ENCODE results near the gene CD300LF. TPM values are rescaled to one million over a fixed set of nuclear protein-coding genes. Genes with fewer than 3 reads are reported as not detected.
A peak's percentile ranks its signal among the peaks of the same experiment; 100 is the strongest.

CD300LF gene
- total and polyA plus RNA-seq, 9 of the 15 experiments (the other 6 are each of a cell fraction or from before 2014, with no cell fraction given) = not detected

DNA sequence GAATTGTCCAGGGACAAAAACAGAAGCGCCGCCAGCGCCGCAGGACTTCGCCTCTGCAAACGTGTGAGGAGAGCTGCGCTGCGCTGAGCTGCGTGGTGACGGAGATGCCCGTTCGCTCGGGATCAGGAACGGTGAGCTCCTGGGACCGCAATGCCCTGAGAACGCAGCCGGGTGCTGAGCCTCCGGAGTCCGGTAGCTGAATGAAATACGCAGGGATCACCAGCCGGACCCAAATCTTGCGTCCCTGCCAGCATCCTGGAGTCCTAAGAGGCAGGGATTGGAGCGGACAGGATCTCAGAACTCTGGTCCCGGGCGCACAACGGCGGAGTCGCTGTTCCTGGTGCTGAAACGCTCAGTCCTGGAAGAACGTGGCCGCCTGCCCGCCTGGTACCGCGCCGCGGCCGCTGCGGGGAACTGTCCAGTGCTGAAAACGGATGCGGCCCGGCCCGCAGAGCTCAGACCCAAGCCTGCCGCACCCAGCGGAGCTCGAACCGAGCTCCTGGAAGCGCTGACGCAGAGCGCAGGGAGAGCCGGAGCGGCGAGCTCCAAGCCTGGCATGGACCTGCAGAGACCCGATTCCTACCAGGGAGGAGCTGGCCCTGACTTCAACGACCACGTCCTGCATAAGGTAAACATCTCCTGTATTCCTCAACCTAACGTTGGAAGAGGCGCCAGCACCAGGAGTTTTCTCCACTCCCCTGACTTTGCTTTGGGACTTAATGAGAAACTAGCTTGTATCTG lies 41.5 kb downstream of the CD300LF start (continued):
- TF ChIP-seq, protein P1, sequence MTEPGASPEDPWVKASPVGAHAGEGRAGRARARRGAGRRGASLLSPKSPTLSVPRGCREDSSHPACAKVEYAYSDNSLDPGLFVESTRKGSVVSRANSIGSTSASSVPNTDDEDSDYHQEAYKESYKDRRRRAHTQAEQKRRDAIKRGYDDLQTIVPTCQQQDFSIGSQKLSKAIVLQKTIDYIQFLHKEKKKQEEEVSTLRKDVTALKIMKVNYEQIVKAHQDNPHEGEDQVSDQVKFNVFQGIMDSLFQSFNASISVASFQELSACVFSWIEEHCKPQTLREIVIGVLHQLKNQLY (CRISPR knock-in tag; conservative IDR thresholded peaks at IDR 0.05) = peak in 1 of 2 experiments; percentile 77; a peak in 1 of 4 replicates
- TF ChIP-seq NCOA1 (IDR thresholded peaks at IDR 0.05; ENCODE audit: low read depth) (peak; percentile 95), ZNF551 (CRISPR knock-in tag; IDR thresholded peaks at IDR 0.05) (no peak), THRAP3 (IDR thresholded peaks at IDR 0.05; ENCODE audit: borderline replicate concordance) (no peak), ZNF23 (CRISPR knock-in tag; IDR thresholded peaks at IDR 0.05) (no peak), MXI1 (IDR thresholded peaks at IDR 0.05; ENCODE audit: low read depth, low read length) (peak; percentile 95), HOXB6 (CRISPR knock-in tag; IDR thresholded peaks at IDR 0.05; ENCODE audit: borderline replicate concordance) (no peak), SAFB (IDR thresholded peaks at IDR 0.05; ENCODE audit: borderline replicate concordance, low read depth, low read length) (no peak), TEAD4 (IDR thresholded peaks at IDR 0.05; ENCODE audit: low read length) (no peak), TEAD4 (CRISPR knock-in tag; IDR thresholded peaks at IDR 0.05; ENCODE audit: borderline replicate concordance) (peak; percentile 91), POLR2AphosphoS5 (IDR thresholded peaks at IDR 0.05; ENCODE audit: control insufficient read depth, insufficient read depth, low read depth, low read length) (no peak), LEF1 (IDR thresholded peaks at IDR 0.05) (no peak)
- TF ChIP-seq, protein P2, sequence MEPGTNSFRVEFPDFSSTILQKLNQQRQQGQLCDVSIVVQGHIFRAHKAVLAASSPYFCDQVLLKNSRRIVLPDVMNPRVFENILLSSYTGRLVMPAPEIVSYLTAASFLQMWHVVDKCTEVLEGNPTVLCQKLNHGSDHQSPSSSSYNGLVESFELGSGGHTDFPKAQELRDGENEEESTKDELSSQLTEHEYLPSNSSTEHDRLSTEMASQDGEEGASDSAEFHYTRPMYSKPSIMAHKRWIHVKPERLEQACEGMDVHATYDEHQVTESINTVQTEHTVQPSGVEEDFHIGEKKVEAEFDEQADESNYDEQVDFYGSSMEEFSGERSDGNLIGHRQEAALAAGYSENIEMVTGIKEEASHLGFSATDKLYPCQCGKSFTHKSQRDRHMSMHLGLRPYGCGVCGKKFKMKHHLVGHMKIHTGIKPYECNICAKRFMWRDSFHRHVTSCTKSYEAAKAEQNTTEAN (CRISPR knock-in tag; IDR thresholded peaks at IDR 0.05) = 0 out of 2 replicates have a peak, but pooled peaks have one; percentile 79
- TF ChIP-seq, protein P3, sequence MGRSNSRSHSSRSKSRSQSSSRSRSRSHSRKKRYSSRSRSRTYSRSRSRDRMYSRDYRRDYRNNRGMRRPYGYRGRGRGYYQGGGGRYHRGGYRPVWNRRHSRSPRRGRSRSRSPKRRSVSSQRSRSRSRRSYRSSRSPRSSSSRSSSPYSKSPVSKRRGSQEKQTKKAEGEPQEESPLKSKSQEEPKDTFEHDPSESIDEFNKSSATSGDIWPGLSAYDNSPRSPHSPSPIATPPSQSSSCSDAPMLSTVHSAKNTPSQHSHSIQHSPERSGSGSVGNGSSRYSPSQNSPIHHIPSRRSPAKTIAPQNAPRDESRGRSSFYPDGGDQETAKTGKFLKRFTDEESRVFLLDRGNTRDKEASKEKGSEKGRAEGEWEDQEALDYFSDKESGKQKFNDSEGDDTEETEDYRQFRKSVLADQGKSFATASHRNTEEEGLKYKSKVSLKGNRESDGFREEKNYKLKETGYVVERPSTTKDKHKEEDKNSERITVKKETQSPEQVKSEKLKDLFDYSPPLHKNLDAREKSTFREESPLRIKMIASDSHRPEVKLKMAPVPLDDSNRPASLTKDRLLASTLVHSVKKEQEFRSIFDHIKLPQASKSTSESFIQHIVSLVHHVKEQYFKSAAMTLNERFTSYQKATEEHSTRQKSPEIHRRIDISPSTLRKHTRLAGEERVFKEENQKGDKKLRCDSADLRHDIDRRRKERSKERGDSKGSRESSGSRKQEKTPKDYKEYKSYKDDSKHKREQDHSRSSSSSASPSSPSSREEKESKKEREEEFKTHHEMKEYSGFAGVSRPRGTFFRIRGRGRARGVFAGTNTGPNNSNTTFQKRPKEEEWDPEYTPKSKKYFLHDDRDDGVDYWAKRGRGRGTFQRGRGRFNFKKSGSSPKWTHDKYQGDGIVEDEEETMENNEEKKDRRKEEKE (IDR thresholded peaks at IDR 0.05; ENCODE audit: borderline replicate concordance in 1 of 2, control insufficient read depth in 1 of 2, low read depth in 2 of 2, low read length in 1 of 2) = no peak
- TF ChIP-seq, protein P4, sequence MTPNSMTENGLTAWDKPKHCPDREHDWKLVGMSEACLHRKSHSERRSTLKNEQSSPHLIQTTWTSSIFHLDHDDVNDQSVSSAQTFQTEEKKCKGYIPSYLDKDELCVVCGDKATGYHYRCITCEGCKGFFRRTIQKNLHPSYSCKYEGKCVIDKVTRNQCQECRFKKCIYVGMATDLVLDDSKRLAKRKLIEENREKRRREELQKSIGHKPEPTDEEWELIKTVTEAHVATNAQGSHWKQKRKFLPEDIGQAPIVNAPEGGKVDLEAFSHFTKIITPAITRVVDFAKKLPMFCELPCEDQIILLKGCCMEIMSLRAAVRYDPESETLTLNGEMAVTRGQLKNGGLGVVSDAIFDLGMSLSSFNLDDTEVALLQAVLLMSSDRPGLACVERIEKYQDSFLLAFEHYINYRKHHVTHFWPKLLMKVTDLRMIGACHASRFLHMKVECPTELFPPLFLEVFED (CRISPR knock-in tag; conservative IDR thresholded peaks at IDR 0.05) = no peak
- TF ChIP-seq, protein P5, sequence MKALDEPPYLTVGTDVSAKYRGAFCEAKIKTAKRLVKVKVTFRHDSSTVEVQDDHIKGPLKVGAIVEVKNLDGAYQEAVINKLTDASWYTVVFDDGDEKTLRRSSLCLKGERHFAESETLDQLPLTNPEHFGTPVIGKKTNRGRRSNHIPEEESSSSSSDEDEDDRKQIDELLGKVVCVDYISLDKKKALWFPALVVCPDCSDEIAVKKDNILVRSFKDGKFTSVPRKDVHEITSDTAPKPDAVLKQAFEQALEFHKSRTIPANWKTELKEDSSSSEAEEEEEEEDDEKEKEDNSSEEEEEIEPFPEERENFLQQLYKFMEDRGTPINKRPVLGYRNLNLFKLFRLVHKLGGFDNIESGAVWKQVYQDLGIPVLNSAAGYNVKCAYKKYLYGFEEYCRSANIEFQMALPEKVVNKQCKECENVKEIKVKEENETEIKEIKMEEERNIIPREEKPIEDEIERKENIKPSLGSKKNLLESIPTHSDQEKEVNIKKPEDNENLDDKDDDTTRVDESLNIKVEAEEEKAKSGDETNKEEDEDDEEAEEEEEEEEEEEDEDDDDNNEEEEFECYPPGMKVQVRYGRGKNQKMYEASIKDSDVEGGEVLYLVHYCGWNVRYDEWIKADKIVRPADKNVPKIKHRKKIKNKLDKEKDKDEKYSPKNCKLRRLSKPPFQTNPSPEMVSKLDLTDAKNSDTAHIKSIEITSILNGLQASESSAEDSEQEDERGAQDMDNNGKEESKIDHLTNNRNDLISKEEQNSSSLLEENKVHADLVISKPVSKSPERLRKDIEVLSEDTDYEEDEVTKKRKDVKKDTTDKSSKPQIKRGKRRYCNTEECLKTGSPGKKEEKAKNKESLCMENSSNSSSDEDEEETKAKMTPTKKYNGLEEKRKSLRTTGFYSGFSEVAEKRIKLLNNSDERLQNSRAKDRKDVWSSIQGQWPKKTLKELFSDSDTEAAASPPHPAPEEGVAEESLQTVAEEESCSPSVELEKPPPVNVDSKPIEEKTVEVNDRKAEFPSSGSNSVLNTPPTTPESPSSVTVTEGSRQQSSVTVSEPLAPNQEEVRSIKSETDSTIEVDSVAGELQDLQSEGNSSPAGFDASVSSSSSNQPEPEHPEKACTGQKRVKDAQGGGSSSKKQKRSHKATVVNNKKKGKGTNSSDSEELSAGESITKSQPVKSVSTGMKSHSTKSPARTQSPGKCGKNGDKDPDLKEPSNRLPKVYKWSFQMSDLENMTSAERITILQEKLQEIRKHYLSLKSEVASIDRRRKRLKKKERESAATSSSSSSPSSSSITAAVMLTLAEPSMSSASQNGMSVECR (CRISPR knock-in tag; IDR thresholded peaks at IDR 0.05) = peak; percentile 99

All from K562 (cell line).